H1 (cell line): ENCODE measurements around the gene INA.

Experiments
- JUN ChIP-seq: IDR thresholded peaks from 2 replicates; pipeline ENCODE4 v1.6.1; 2011; ENCODE audit warnings: low read depth, mild to moderate bottlenecking, improper control_type of control experiment, low read length
- POLR2A ChIP-seq, 2 experiments: IDR thresholded peaks; 1 replicate in 1 of 2; 2 replicates in 1 of 2; pipeline ENCODE4 v1.6.1; 2011; ENCODE audit warnings: low read depth in 2 of 2, low read length in 2 of 2, mild to moderate bottlenecking in 2 of 2; ENCODE audit errors: control extremely low read depth in 1 of 2
- POLR2AphosphoS5 ChIP-seq: IDR thresholded peaks from 2 replicates; pipeline ENCODE4 v1.6.1; 2011; ENCODE audit warnings: low read depth, low read length
- RAD21 ChIP-seq, 2 experiments: IDR thresholded peaks in 1 of 2; conservative IDR thresholded peaks in 1 of 2; 2 replicates each; pipeline ENCODE4 v1.6.1; 2011; ENCODE audit warnings: low read depth in 2 of 2, low read length in 2 of 2, improper control_type of control experiment in 1 of 2, inconsistent platforms in 1 of 2, mild to moderate bottlenecking in 1 of 2, moderate library complexity in 1 of 2
- TAF1 ChIP-seq: IDR thresholded peaks from 2 replicates; pipeline ENCODE4 v1.6.1; 2011; ENCODE audit warnings: mild to moderate bottlenecking, low read depth, low read length
- TF ChIP-seq, protein P1 (sequence below), 3 experiments: IDR thresholded peaks; 1 replicate in 2 of 3; 2 replicates in 1 of 3; pipeline versions ENCODE4 v1.5.1 to v1.6.1; 2011; ENCODE audit warnings: low read length in 3 of 3, mild to moderate bottlenecking in 3 of 3, inconsistent platforms in 2 of 3, low read depth in 1 of 3, moderate library complexity in 1 of 3; ENCODE audit not compliant: insufficient read depth in 1 of 3; ENCODE audit errors: control extremely low read depth in 1 of 3

DNA sequence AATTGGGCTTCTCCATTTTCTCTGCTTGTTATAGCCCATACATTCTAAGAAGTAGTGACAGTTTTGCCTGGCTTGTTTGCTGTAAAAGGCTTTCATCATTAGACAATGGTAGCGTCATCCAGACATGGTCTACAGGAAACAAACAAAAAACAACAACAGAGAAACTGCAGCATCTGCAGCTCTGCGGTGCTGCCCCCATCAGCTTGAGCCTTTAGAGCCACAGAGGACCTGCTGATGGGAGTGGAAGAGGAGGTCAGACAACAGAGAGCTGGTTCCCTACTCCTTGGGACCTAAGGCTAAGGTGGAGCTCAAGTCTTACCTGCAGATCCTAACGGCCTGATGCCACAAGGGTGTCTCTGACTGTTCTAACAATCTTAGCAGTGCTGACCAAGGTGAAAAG lies 3.1 kb downstream of the INA start:
- TF ChIP-seq TAF1 (no peak), POLR2A (IDR thresholded peaks at IDR 0.05; ENCODE audit: control extremely low read depth in 1 of 2, low read depth in 2 of 2, low read length in 2 of 2) (no peak), JUN (no peak), POLR2AphosphoS5 (no peak), RAD21 (IDR thresholded peaks at IDR 0.05 in 1 of 2, conservative IDR thresholded peaks at IDR 0.05 in 1 of 2; ENCODE audit: low read depth in 2 of 2, low read length in 2 of 2) (no peak)
- TF ChIP-seq, protein P1, sequence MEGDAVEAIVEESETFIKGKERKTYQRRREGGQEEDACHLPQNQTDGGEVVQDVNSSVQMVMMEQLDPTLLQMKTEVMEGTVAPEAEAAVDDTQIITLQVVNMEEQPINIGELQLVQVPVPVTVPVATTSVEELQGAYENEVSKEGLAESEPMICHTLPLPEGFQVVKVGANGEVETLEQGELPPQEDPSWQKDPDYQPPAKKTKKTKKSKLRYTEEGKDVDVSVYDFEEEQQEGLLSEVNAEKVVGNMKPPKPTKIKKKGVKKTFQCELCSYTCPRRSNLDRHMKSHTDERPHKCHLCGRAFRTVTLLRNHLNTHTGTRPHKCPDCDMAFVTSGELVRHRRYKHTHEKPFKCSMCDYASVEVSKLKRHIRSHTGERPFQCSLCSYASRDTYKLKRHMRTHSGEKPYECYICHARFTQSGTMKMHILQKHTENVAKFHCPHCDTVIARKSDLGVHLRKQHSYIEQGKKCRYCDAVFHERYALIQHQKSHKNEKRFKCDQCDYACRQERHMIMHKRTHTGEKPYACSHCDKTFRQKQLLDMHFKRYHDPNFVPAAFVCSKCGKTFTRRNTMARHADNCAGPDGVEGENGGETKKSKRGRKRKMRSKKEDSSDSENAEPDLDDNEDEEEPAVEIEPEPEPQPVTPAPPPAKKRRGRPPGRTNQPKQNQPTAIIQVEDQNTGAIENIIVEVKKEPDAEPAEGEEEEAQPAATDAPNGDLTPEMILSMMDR (IDR thresholded peaks at IDR 0.05; ENCODE audit: control extremely low read depth in 1 of 3, insufficient read depth in 1 of 3, low read depth in 1 of 3, low read length in 3 of 3) = no peak
